Measurements from ENCODE around the gene TEX52. TPM values are rescaled to one million over a fixed set of nuclear protein-coding genes. Genes with fewer than 3 reads are reported as not detected.

TEX52 gene
- total RNA-seq, 1 donor from 2014 or later = not detected

- H3K27me3 ChIP-seq = no peaks in the 10 kb centered on the region
- H3K27ac ChIP-seq = no peak overlapping the region
- H3K9me3 ChIP-seq = no peaks in the 10 kb centered on the region
- intact Hi-C loops (cut with DNase I) = no loop called here
- H3K36me3 ChIP-seq = no peaks in the 10 kb centered on the region
- peaks cover 21% of the 10 kb centered on the region for H3K4me1 ChIP-seq
- peak in 1 of 2 donors; percentile 52 for DNase-seq (ENCODE audit: extremely low spot score in 2 of 2)
- no peak overlapping the region for H3K4me3 ChIP-seq
- TF ChIP-seq POLR2A (IDR thresholded peaks at IDR 0.05) (no peak), POLR2AphosphoS5 (IDR thresholded peaks at IDR 0.05; ENCODE audit: insufficient read depth in 1 of 2, low read depth in 1 of 2) (no peak), CTCF (IDR thresholded peaks at IDR 0.05) (no peak)
These were observed 21.0 kb downstream of the TEX52 start for GRCh38 chr12:2835691-2836403.

- Histone ChIP-seq H3K36me3 (peaks cover 0 to 3% of the 10 kb centered on the region in 2 donors), H3K27ac (peak within 1 kb of the TSS; percentile 36), H3K4me3 (peak within 1 kb of the TSS; percentile 31 to 34), H3K9me3 (no peaks in the 10 kb centered on the region), H3K27me3 (no peaks in the 10 kb centered on the region), H3K4me1 (peaks cover 21% of the 10 kb centered on the region)
- TF ChIP-seq POLR2AphosphoS5 (IDR thresholded peaks at IDR 0.05; ENCODE audit: insufficient read depth in 1 of 2, low read depth in 1 of 2) (no peak), CTCF (IDR thresholded peaks at IDR 0.05) (no peak), POLR2A (IDR thresholded peaks at IDR 0.05) (no peak)
- intact Hi-C loops (cut with DNase I) = no loop called here
- peak in 1 of 2 donors; percentile 83 for DNase-seq (ENCODE audit: extremely low spot score in 2 of 2)
These were observed 22.0 kb downstream of the TEX52 start, which contains the start of gene NRIP2 for GRCh38 chr12:2834581-2835491. NRIP2 (minus strand) TSS chr12:2835035; CDS start chr12:2834983, 52 bp downstream.

- peaks cover 0 to 12% of the 10 kb centered on the region in 2 donors for H3K36me3 ChIP-seq
These were observed 23.0 kb downstream of the TEX52 start for GRCh38 chr12:2833810-2834209.

GRCh38 chr12:2833327-2833726 is 23.5 kb downstream of the TEX52 start:
- intact Hi-C loops (cut with DNase I) = no loop called here
- DNase-seq (ENCODE audit: extremely low spot score in 2 of 2) = no peak
- Histone ChIP-seq H3K4me1 (peaks cover 21% of the 10 kb centered on the region), H3K36me3 (peaks cover 0 to 16% of the 10 kb centered on the region in 2 donors), H3K9me3 (no peaks in the 10 kb centered on the region), H3K27ac (peak overlapping the region; percentile 7), H3K4me3 (peak overlapping the region in 1 of 2 donors; percentile 31), H3K27me3 (no peaks in the 10 kb centered on the region)
- TF ChIP-seq POLR2AphosphoS5 (IDR thresholded peaks at IDR 0.05; ENCODE audit: insufficient read depth in 1 of 2, low read depth in 1 of 2) (no peak), CTCF (IDR thresholded peaks at IDR 0.05) (no peak), POLR2A (IDR thresholded peaks at IDR 0.05) (no peak)

More at GRCh38 chr12:2833810-2834209, 23.0 kb downstream of the TEX52 start:
- H3K9me3 ChIP-seq = no peaks in the 10 kb centered on the region
- intact Hi-C loops (cut with DNase I) = no loop called here
- TF ChIP-seq POLR2A (IDR thresholded peaks at IDR 0.05) (no peak), POLR2AphosphoS5 (IDR thresholded peaks at IDR 0.05; ENCODE audit: insufficient read depth in 1 of 2, low read depth in 1 of 2) (no peak), CTCF (IDR thresholded peaks at IDR 0.05) (no peak)
- no peak for DNase-seq (ENCODE audit: extremely low spot score in 2 of 2)
- H3K27ac ChIP-seq = peak overlapping the region; percentile 7
- H3K4me3 ChIP-seq = peak overlapping the region; percentile 31 to 34
- H3K27me3 ChIP-seq = no peaks in the 10 kb centered on the region
- peaks cover 21% of the 10 kb centered on the region for H3K4me1 ChIP-seq

Data from vagina (tissue), 2 donors.